ENCODE results near the gene SIPA1L3.

The SIPA1L3 gene

DNA sequence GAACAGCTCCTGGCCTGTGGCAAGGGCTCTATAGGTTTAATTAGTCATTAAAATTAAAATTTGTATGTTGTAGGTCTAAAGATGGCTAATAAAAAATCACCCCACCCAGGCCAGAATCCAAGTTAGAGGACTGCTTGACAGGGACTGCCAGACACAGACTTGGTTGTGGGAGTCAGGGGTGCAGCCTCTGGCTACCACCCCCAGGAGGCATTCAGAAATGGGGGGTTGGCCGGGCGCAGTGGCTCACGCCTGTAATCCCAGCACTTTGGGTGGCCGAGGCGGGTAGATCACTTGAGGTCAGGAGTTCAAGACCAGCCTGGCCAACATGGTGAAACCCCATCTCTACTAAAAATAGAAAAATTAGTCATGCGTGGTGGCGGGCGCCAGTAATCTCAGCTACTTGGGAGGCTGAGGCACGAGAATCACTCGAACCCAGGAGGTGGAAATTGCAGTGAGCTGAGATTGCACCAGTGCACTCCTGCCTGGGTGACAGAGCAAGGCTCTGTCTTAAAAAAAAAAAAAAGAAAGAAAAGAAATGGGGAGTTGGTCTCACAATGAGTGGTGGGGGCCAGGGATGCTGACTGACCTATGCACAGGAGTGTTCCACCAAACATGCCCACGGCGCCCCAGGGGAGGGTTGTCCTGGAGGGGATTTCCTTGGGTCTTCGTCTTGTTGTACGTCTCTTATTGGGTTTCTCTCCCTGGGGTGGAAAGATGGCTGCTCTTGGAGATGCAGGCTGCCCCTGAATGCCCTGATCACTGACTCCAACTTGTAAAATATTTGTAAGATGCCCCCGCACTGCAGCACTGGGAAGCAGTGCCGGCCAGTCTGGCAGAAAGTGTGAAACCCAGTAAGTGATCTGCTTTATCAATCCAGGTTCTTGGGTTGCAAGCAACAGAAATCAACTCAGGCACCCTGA is 68.8 kb downstream of the SIPA1L3 start:
- DNase-seq (ENCODE audit: low read depth) = no peak

DNA sequence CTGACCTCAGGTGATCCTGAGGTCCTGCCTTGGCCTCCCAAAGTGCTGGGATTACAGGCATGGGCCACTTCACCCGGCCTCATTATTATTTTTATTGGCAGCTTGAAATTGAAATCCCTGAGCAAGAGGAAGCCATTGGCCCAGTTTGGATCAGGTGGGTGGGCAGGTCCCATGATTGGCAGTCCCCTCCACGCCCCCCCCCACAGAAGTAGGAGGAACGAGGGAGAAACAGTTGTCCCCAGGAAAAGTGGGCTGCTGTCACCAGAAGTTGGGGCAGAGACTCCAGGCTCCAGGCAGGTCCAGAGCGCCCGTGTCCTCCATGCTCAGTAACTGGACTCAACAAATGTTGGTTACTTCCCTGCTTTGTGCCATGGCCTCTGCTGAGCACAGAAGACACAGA is 70.4 kb downstream of the SIPA1L3 start:
- DNase-seq (ENCODE audit: low read depth) = no peak

GRCh38 chr19:37977992-37978391 is 71.0 kb downstream of the SIPA1L3 start:
- DNase-seq (ENCODE audit: low read depth) = peak; percentile 94

- no peak for DNase-seq (ENCODE audit: low read depth)
Observed at GRCh38 chr19:37979547-37980082, 72.6 kb downstream of the SIPA1L3 start.

GRCh38 chr19:37980419-37981170 is 73.6 kb downstream of the SIPA1L3 start:
- peak; percentile 49 for DNase-seq (ENCODE audit: low read depth)

GRCh38 chr19:37981785-37982475 is 74.9 kb downstream of the SIPA1L3 start:
- DNase-seq (ENCODE audit: low read depth) = peak; percentile 54

GRCh38 chr19:37982655-37983054 is 75.6 kb downstream of the SIPA1L3 start:
- no peak for DNase-seq (ENCODE audit: low read depth)

DNA sequence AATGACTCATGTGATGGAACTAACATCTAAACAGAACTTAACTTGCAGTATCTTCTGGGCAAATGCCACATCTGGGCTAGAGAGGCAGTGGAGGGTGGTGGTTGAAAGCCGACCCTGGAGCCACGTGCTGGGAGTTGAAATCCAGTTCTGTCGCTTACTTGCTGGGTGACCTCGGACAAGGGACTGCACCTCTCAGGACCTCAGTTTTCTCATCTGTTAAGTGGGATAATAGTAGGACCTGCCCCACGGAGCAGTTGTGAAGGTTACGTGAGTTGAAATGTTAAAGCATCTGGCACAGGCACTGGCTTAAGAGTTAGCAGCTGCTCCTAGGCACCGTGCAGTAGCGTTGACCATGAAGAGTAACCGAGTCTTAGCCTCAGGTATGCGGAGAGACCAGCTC is 76.1 kb downstream of the SIPA1L3 start:
- no peak for DNase-seq (ENCODE audit: low read depth)

DNA sequence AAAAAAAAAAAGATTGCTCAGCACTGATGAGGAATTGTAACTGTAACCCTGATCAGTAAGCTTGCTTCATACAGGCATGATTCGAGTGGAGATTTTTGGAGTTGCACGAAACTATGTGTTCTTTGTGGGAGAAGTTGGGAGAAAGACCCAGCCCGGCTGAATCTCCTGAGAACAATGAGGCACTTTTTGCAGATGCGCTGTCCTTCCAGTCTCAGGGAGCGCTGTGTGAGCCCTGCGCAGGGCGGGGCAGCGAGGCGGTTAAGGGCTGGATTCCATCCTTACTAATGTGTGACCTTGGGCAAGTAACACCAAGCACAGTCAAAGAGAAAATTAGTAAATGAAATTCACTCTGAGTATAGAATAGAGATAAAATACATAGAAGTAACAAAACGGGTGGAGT is 76.9 kb downstream of the SIPA1L3 start:
- no peak for DNase-seq (ENCODE audit: low read depth)

GRCh38 chr19:37986048-37986750 is 79.2 kb downstream of the SIPA1L3 start:
- DNase-seq (ENCODE audit: low read depth) = no peak

DNA sequence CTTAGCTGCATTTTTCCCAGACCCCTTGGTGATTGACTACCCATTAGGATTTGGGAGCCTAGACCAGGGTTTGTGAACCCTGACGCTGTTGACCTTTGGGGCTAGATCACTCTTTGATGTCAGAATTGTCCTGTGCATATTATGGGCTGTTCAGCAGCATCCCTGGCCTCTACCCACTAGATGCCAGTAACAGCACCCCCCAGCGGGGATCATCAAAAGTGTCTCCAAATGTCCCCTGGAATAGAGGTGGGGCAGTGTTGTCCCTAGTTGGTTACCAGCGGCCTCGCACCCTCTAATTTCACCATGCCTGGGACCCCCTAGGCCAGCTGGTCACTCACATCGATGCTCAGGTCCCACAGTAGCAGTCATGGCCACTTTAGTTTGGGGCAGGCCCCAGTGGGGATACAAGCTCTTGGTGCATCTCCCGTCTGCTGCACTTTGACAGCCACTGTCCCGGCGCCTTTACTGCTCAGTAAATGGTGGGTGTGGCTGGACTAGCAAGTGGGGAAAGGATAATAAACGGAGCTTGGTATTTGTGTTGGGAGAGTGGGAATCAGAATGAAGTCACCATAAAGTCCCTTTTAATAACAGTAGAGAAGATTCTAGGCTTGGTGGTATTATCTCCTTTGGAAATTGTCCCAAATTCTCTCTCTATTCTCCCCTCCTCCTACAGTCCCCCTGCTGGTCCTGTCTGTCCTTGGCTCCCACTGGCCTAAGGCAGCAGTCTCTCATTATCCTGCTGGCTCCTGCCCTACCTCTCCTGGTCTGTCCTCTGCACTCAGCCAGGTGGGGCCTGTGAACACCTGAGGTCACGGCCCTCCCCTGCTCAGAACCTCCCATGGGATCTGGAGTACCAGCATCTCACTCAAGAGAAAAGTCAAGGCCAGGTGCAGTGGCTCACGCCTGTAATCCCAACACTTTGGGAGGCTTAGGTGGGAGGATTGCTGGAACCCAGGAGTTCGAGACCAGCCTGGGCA is 80.6 kb downstream of the SIPA1L3 start:
- peak; percentile 62 for DNase-seq (ENCODE audit: low read depth)

GRCh38 chr19:37988758-37989635 is 82.0 kb downstream of the SIPA1L3 start:
- DNase-seq (ENCODE audit: low read depth) = peak; percentile 81

GRCh38 chr19:37989855-37990254 is 82.8 kb downstream of the SIPA1L3 start:
- DNase-seq (ENCODE audit: low read depth) = no peak

DNA sequence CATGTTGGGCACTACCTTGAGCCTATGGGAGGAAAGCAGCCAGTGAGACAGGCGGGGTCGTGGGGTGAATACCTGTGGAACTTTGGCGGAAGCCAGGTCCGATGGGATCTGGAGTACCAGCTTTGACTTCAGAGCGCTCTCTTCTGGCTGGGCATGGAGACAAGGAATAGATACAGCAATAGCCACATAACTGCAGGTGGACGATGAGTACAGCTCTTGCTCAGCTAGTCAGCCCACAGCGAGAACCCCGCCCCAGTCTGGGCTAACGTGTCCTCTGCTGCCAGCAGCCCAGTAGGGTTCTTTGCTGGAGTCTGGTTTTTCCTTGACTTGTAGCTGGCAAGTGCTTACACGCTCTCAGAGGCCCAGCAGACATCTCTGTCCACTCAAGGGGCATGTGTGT is 83.4 kb downstream of the SIPA1L3 start:
- DNase-seq (ENCODE audit: low read depth) = no peak

GRCh38 chr19:37991176-37991835 is 84.3 kb downstream of the SIPA1L3 start:
- DNase-seq (ENCODE audit: low read depth) = no peak

DNA sequence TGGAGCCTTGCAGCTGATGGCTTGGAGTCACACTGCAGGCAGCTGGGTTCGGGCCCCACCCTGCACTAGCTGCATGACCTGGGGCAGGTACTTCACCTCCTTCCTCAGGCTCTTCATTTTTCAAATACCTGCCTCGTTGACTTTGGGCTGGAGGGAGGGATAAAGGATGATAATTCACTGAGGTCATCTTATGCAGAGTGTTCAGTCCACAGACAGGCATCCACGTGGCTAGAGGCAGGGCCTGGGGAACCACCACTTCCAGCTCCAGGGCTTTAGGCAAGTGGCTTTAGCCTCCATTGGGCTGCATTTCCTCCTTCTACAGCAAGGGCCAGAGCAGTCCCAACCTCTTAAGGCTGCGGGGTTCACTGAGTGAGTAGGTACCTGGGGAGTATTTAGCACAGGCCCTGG is 84.8 kb downstream of the SIPA1L3 start:
- DNase-seq (ENCODE audit: low read depth) = peak; percentile 60

DNA sequence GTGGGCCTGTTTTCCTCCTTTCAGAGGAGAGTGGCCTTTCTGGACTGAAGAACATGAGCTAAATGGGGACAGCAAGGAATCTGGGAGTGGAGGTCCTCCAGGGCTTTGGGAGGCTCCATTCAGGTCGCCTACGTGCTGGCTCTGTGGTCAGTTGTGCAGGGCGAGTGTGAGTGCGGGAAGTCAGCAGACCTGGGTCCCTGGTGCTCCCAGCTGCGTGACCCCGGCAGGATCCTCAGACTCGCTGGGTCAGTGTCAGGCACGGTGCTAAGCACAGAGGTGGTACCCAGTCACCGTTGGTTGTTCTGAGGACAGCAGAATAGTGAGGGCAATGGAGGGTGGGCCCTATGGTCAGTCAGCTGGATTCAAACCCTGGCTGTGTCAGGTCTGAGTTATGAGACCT is 85.8 kb downstream of the SIPA1L3 start:
- DNase-seq (ENCODE audit: low read depth) = no peak

- DNase-seq (ENCODE audit: low read depth) = no peak
Observed at GRCh38 chr19:37994823-37995130, 87.8 kb downstream of the SIPA1L3 start.

- DNase-seq (ENCODE audit: low read depth) = no peak
Observed at GRCh38 chr19:37995346-37995745, 88.3 kb downstream of the SIPA1L3 start.
